OCI-LY3 (cell line): ENCODE results near the gene YY1.

Source experiments
- H2AFZ ChIP-seq: fragments of 200-600, 300-600 bp; shearing (Covaris generic); 2 replicates; pipeline ENCODE4 v1.6.0; 2014; ENCODE audit warnings: antibody characterized with exemption, low read depth, low read length
- H3K27ac ChIP-seq: fragments of 200-600, 300-600 bp; sonication (generic); 2 replicates; pipeline ENCODE4 v1.5.1; 2014; ENCODE audit warnings: mild to moderate bottlenecking, low read length, moderate library complexity, mixed read lengths
- H3K27me3 ChIP-seq: fragments of 200-600, 300-600 bp; sonication (generic); 2 replicates; pipeline ENCODE4 v1.6.1; 2014; ENCODE audit warnings: low read depth, low read length, mixed read lengths
- H3K36me3 ChIP-seq: fragments of 200-600, 300-600 bp; sonication (generic); replicated peaks from 2 replicates; pipeline ENCODE3; 2014; ENCODE audit warnings: low read depth, low read length, mixed read lengths
- H3K4me1 ChIP-seq: fragments of 300-600, 200-600 bp; sonication (generic); 2 replicates; pipeline ENCODE4 v1.6.1; 2014; ENCODE audit warnings: low read length, mixed read lengths
- H3K4me2 ChIP-seq: fragments of 200-600, 300-600 bp; sonication (generic); 2 replicates; pipeline ENCODE4 v1.6.1; 2014; ENCODE audit warnings: low read length, mixed read lengths
- H3K4me3 ChIP-seq: fragments of 300-600, 200-600 bp; sonication (generic); 2 replicates; pipeline ENCODE4 v1.5.1; 2014; ENCODE audit warnings: antibody characterized with exemption, mild to moderate bottlenecking, low read length, moderate library complexity
- H3K79me2 ChIP-seq: fragments of 300-600, 200-600 bp; shearing (Covaris generic); 2 replicates; pipeline ENCODE4 v1.6.1; 2014; ENCODE audit warnings: mild to moderate bottlenecking, low read length, mixed read lengths
- H3K9ac ChIP-seq: fragments of 300-600, 200-600 bp; shearing (Covaris generic); 2 replicates; pipeline ENCODE4 v1.6.0; 2014; ENCODE audit warnings: mild to moderate bottlenecking, low read length, moderate library complexity
- H3K9me3 ChIP-seq: fragments of 200-600, 300-600 bp; shearing (Covaris generic); 2 replicates; pipeline ENCODE4 v1.6.1; 2014; ENCODE audit warnings: low read length, mixed read lengths; ENCODE audit not compliant: insufficient read depth
- H4K20me1 ChIP-seq: fragments of 200-600, 300-600 bp; sonication (generic); 2 replicates; pipeline ENCODE4 v1.6.1; 2016; ENCODE audit warnings: low read length, mixed read lengths; ENCODE audit not compliant: insufficient read depth
- EZH2phosphoT487 ChIP-seq: fragments of 200-600 bp; shearing (Covaris generic); IDR thresholded peaks from 2 replicates; pipeline ENCODE4 v1.6.1; 2018; ENCODE audit warnings: antibody characterized with exemption, mixed run types, low read depth
- TF ChIP-seq, protein P1 (sequence below): fragments of 200-600, 300-600 bp; sonication (generic); IDR thresholded peaks from 2 replicates; pipeline ENCODE4 v1.5.1; 2014; ENCODE audit warnings: antibody characterized with exemption, low read length, low read depth

Gene YY1

DNA sequence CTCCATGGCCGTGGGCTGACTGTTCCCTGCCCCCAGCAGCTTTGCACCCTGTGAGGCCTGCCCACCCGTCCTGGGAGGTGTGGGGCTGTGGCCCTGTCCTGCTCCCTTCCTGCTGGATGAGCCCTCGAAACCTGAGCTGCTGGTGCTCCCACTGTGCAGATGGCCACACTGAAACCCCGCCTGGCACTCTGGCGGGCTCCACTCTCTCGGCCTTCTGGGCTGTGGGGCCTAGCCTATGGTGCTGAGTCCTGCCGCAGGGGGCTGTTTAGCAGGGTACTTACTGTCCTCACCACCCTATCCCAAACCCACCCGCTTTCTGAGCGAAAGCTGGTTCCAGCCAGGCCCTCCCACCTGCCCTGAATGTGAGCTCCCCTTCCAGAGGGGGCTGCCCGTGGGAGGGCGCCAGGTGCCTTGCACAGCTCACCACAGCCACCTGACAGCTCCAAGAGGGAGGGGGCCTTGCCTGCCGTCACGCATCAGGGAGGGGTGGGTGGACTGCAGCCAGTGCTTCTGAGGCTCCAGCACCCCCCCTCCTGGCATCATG is 91.5 kb downstream of the YY1 start:
- Histone ChIP-seq H3K4me3 (no peak overlapping the region), H3K9ac (no peak overlapping the region), H3K27me3 (no peaks in the 10 kb centered on the region), H2AFZ (no peak overlapping the region), H3K4me1 (no peaks in the 10 kb centered on the region), H3K9me3 (no peaks in the 10 kb centered on the region), H3K36me3 (peaks cover 3% of the 10 kb centered on the region), H3K4me2 (no peak overlapping the region), H4K20me1 (no peaks in the 10 kb centered on the region), H3K79me2 (no peaks in the 10 kb centered on the region), H3K27ac (no peak overlapping the region)
- no peak for TF ChIP-seq EZH2phosphoT487
- TF ChIP-seq, protein P1, sequence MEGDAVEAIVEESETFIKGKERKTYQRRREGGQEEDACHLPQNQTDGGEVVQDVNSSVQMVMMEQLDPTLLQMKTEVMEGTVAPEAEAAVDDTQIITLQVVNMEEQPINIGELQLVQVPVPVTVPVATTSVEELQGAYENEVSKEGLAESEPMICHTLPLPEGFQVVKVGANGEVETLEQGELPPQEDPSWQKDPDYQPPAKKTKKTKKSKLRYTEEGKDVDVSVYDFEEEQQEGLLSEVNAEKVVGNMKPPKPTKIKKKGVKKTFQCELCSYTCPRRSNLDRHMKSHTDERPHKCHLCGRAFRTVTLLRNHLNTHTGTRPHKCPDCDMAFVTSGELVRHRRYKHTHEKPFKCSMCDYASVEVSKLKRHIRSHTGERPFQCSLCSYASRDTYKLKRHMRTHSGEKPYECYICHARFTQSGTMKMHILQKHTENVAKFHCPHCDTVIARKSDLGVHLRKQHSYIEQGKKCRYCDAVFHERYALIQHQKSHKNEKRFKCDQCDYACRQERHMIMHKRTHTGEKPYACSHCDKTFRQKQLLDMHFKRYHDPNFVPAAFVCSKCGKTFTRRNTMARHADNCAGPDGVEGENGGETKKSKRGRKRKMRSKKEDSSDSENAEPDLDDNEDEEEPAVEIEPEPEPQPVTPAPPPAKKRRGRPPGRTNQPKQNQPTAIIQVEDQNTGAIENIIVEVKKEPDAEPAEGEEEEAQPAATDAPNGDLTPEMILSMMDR = no peak

DNA sequence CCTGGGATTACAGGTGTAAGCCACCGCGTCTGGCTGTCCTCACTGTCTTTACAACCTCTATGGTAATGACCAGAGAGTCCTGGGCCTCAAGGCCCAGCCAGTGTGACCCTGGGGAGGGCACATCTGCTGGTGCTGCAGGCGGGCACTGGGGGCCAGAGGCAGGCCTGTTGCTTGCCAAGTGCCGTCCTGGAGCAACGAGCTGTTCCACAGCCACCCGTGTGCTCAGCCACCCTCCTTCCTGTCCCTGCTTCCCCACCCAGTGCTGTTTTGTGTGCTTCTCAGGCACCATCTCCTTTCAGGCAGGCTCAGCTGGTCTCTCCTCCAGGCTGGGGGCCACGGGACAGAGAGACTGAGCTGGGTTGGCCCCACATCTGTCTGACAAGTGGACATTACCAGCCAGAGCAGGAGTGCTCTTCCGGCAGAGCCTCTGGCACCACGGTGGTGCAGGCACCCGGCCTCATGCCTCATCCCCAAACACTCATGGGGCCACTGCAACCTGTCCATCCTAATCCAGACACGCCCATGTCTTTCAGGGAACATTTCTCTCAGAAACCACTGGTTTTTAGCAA is 93.2 kb downstream of the YY1 start:
- H3K79me2 ChIP-seq = no peaks in the 10 kb centered on the region
- peaks cover 11% of the 10 kb centered on the region for H3K4me1 ChIP-seq
- H4K20me1 ChIP-seq = no peaks in the 10 kb centered on the region
- H3K36me3 ChIP-seq = peaks cover 7% of the 10 kb centered on the region
- no peaks in the 10 kb centered on the region for H3K27me3 ChIP-seq
- no peaks in the 10 kb centered on the region for H3K9me3 ChIP-seq
- no peak overlapping the region for H3K4me2 ChIP-seq
- no peak overlapping the region for H3K4me3 ChIP-seq
- TF ChIP-seq, protein P1 = no peak
- no peak for TF ChIP-seq EZH2phosphoT487
- H3K27ac ChIP-seq = no peak overlapping the region
- H2AFZ ChIP-seq = no peak overlapping the region
- no peak overlapping the region for H3K9ac ChIP-seq
